Sigmoid colon (tissue), 7 donors: ENCODE results near the gene CYS1. TPM values are rescaled to one million over a fixed set of nuclear protein-coding genes. Genes with fewer than 3 reads are reported as not detected.

Experiments used
- DNase-seq: peaks from one replicate; pipeline ENCODE4 v3.0.0-alpha.2; 2019
- H3K27ac ChIP-seq, 4 donors: fragments of 200-600 bp; sonication (generic); one replicate each; pipeline ENCODE4 v1.5.1; 2016 to 2019; ENCODE audit warnings: mild to moderate bottlenecking in 1 of 4
- H3K27me3 ChIP-seq, 3 donors: fragments of 200-600 bp; sonication (generic); one replicate each; pipeline ENCODE4 v1.5.1; 2019; ENCODE audit warnings: mild to moderate bottlenecking in 1 of 3
- H3K36me3 ChIP-seq, 4 donors: fragments of 200-600 bp; sonication (generic); one replicate each; pipeline ENCODE4 v1.5.1; 2016 to 2019
- H3K4me1 ChIP-seq, 4 donors: fragments of 200-600 bp; sonication (generic); one replicate each; pipeline ENCODE4 v1.5.1; 2017 to 2019
- H3K4me3 ChIP-seq, 4 donors: fragments of 200-600 bp; sonication (generic); one replicate each; pipeline ENCODE4 v1.5.1; 2017 to 2019; ENCODE audit warnings: mild to moderate bottlenecking in 2 of 4, moderate library complexity in 1 of 4
- H3K9me3 ChIP-seq, 4 donors: fragments of 200-600 bp in 3 of 4; sonication (generic) in 3 of 4; one replicate each; pipeline versions ENCODE4 v1.5.1 to v1.6.1; 2013 to 2019
- EP300 ChIP-seq, 4 donors: sonication (generic); formaldehyde crosslinking; IDR thresholded peaks; one replicate each; pipeline ENCODE4 v1.6.1; 2017; ENCODE audit warnings: antibody characterized with exemption in 4 of 4
- POLR2A ChIP-seq, 2 donors: fragments of 450-650 bp; IDR thresholded peaks; one replicate each; pipeline ENCODE4 v1.6.1; 2016; ENCODE audit warnings: antibody characterized with exemption in 2 of 2, mild to moderate bottlenecking in 2 of 2, moderate library complexity in 2 of 2
- POLR2AphosphoS5 ChIP-seq, 4 donors: sonication (generic); formaldehyde crosslinking; IDR thresholded peaks; one replicate each; pipeline ENCODE4 v1.6.1; 2017; ENCODE audit warnings: antibody characterized with exemption in 4 of 4
- WGBS, 2 donors: extraction: QIAGEN DNeasy Blood & Tissue Kit; methylation state at CpG; one replicate each; pipeline ENCODE4 v1.1.7; 2013; 5-methylcytosine and 5-hydroxymethylcytosine counted together
- intact Hi-C: fragments of 100-400 bp; cut with DNase I; formaldehyde crosslinking; loops from one replicate; pipeline ENCODE4 v1.15.1; 2023
- polyA plus RNA-seq, 3 donors: library from polyadenylated mRNA; stranded (reverse); fragments of 200-250 nt; gene quantifications; one replicate each; pipeline ENCODE4 v1.2.3, GENCODE V29; 2013
- total RNA-seq, 4 donors: library from RNA; depleted of rRNA; stranded (reverse); fragments of >200 nt; gene quantifications; one replicate each; pipeline ENCODE4 v1.1.0, GENCODE V29; 2016
- TF ChIP-seq, protein P1 (sequence below), 4 experiments: fragments of 450-650 bp in 3 of 4; fragments of 200-600 bp in 1 of 4; IDR thresholded peaks; one replicate each; pipeline ENCODE4 v1.5.1; 2016 to 2019; ENCODE audit warnings: antibody characterized with exemption in 4 of 4, mild to moderate bottlenecking in 3 of 4, moderate library complexity in 2 of 4
- donor health status: healthy with polysubstance abuse.
- donor health status: Bipolar disorder and iron deficiency.
- donor health status: healthy.

CYS1 gene, protein sequence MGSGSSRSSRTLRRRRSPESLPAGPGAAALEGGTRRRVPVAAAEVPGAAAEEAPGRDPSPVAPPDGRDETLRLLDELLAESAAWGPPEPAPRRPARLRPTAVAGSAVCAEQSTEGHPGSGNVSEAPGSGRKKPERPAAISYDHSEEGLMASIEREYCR
- total RNA-seq (10 to 100 TPM in 2 of 4 donors, 1 to 10 TPM in 2; 7.5 to 24.6 (median 9.6) TPM), polyA plus RNA-seq (1 to 10 TPM in 1 of 3 donors, under 1 TPM in 2; 0.46 to 1.8 (median 0.83) TPM)

DNA sequence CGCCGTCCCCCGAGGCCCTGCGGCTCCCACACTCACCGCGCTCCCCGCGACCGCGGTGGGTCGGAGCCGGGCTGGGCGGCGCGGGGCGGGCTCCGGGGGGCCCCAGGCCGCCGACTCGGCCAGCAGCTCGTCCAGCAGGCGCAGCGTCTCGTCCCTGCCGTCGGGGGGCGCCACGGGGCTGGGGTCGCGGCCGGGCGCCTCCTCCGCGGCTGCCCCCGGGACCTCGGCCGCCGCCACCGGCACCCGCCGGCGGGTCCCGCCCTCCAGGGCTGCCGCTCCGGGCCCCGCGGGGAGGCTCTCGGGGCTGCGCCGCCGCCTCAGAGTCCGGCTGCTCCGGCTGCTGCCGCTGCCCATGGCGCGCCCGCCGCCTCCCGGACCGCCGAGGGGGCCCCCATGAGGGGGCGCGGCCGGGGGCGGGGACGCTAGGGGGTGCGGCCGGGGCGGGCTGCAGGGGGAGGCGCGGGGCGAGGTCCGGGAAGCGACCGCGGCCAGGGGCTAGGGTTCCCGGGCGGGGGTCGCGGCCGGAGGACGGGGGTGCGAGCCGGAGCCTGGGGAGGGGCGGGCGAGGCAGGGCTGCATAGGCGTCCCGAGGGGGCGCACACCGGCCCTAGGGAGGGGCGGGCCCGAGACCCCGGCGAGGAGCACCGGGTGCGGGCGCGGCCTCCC lies at the start of gene CYS1:
Gene CYS1 (minus strand): TSS at position 542 of the 666 bp plus-strand sequence. CDS start 188 bp downstream, at position 354.
- Histone ChIP-seq H3K9me3 (no peaks in the 10 kb centered on the region), H3K27ac (peak within 1 kb of the TSS; percentile 92 to 97 (median 94)), H3K36me3 (no peaks in the 10 kb centered on the region), H3K4me1 (peaks cover 0 to 51% (median 40%) of the 10 kb centered on the region in 4 donors), H3K27me3 (peaks cover 0 to 2% (median 0%) of the 10 kb centered on the region in 3 donors), H3K4me3 (peak within 1 kb of the TSS; percentile 45 to 83 (median 68))
- WGBS, 2 donors, result 0 to 1% methylated on average over 98 of the region's 98 CpGs
- intact Hi-C loops, result no loop called here
- DNase-seq, result no peak
- TF ChIP-seq, protein P1, sequence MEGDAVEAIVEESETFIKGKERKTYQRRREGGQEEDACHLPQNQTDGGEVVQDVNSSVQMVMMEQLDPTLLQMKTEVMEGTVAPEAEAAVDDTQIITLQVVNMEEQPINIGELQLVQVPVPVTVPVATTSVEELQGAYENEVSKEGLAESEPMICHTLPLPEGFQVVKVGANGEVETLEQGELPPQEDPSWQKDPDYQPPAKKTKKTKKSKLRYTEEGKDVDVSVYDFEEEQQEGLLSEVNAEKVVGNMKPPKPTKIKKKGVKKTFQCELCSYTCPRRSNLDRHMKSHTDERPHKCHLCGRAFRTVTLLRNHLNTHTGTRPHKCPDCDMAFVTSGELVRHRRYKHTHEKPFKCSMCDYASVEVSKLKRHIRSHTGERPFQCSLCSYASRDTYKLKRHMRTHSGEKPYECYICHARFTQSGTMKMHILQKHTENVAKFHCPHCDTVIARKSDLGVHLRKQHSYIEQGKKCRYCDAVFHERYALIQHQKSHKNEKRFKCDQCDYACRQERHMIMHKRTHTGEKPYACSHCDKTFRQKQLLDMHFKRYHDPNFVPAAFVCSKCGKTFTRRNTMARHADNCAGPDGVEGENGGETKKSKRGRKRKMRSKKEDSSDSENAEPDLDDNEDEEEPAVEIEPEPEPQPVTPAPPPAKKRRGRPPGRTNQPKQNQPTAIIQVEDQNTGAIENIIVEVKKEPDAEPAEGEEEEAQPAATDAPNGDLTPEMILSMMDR (IDR thresholded peaks at IDR 0.05), result no peak
- TF ChIP-seq EP300 (IDR thresholded peaks at IDR 0.05) (no peak), POLR2A (IDR thresholded peaks at IDR 0.05) (no peak), POLR2AphosphoS5 (IDR thresholded peaks at IDR 0.05) (no peak)

DNA sequence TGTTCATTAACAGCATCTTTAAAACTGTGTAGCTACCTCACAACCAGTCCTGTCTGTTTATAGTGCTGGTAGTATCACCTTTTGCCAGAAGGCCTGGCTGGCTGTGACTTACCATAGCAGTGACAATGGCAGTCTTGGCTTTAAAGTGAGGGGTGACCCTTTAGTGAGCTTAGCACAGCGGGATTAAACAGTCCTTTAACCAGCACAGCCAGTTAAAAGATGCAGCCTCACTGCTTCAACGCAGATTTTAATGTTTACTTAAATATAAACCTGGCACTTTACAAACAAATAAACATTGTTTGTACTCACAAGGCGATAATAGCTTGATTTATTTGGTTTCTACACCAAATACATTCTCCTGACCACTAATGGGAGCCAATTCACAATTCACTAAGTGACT lies 49.3 kb upstream of the CYS1 start:
- intact Hi-C loops, result no loop called here
- no peak for TF ChIP-seq POLR2AphosphoS5 (IDR thresholded peaks at IDR 0.05)
- no peak for TF ChIP-seq POLR2A (IDR thresholded peaks at IDR 0.05)
- TF ChIP-seq, protein P1 (IDR thresholded peaks at IDR 0.05), result no peak
- TF ChIP-seq EP300 (IDR thresholded peaks at IDR 0.05), result no peak
- no peak for DNase-seq
- WGBS, 2 donors, result 38 to 73% methylated on average over 3 of the region's 3 CpGs
- no peak overlapping the region for H3K4me3 ChIP-seq
- peaks cover 0 to 3% (median 0%) of the 10 kb centered on the region in 4 donors for H3K4me1 ChIP-seq
- peaks cover 0 to under 1% (median 0%) of the 10 kb centered on the region in 3 donors for H3K27me3 ChIP-seq
- no peaks in the 10 kb centered on the region for H3K9me3 ChIP-seq
- no peaks in the 10 kb centered on the region for H3K36me3 ChIP-seq
- no peak overlapping the region for H3K27ac ChIP-seq

DNA sequence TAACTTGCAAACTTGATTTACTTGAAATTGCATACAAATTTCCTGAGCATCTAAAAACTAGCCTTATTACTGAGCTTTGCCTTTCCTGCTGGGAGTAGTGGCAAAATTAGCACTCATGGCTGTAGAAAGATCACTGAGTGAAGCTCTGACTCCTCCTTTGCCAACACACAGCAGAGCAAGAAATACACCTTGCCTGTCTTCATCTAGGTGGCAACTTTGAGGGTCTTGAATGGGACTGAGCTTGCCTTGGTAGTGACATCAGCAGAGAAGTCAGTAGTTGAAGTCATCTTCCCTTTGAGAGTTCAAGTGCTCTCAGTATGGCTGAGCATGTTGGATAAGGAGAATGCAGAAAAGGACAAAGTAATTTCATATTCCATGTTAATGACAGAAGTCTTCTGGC lies 48.2 kb upstream of the CYS1 start:
- Histone ChIP-seq H3K4me1 (peaks cover 0 to 4% (median under 1%) of the 10 kb centered on the region in 4 donors), H3K9me3 (no peaks in the 10 kb centered on the region), H3K27me3 (peaks cover 4 to 11% (median 9%) of the 10 kb centered on the region in 3 donors), H3K36me3 (no peaks in the 10 kb centered on the region), H3K4me3 (no peak overlapping the region), H3K27ac (no peak overlapping the region)
- TF ChIP-seq POLR2AphosphoS5 (IDR thresholded peaks at IDR 0.05) (no peak), POLR2A (IDR thresholded peaks at IDR 0.05) (no peak), EP300 (IDR thresholded peaks at IDR 0.05) (no peak)
- TF ChIP-seq, protein P1 (IDR thresholded peaks at IDR 0.05), result no peak
- no peak for DNase-seq
- intact Hi-C loops, result no loop called here

DNA sequence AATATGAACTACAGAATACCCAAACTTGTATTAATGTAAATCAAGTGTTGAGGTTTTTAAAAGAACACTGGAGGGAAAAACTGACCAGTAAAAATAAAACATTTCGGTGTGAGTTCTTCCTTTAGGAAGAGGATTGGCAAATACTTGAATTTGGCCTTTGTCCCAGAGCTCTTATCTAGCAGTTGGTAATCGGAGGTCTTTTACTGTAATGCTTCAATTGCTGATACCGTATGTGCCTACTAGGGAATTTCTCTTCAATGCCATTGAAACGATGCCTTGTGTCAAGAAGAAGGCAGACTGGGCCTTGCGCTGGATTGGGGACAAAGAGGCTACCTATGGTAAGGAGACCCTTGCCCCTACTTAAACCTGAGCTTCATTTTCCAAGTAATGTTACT lies 46.4 kb upstream of the CYS1 start:
- H3K4me3 ChIP-seq, result no peak overlapping the region
- H3K36me3 ChIP-seq, result no peaks in the 10 kb centered on the region
- peaks cover 0 to 22% (median 17%) of the 10 kb centered on the region in 4 donors for H3K4me1 ChIP-seq
- TF ChIP-seq POLR2A (IDR thresholded peaks at IDR 0.05), result no peak
- no peak for TF ChIP-seq POLR2AphosphoS5 (IDR thresholded peaks at IDR 0.05)
- TF ChIP-seq EP300 (IDR thresholded peaks at IDR 0.05), result no peak
- TF ChIP-seq, protein P1 (IDR thresholded peaks at IDR 0.05), result no peak
- WGBS, 2 donors, result 19 to 67% methylated on average over 5 of the region's 5 CpGs
- H3K9me3 ChIP-seq, result no peaks in the 10 kb centered on the region
- H3K27ac ChIP-seq, result no peak overlapping the region
- intact Hi-C loops, result no loop called here
- DNase-seq, result peak; percentile 18
- H3K27me3 ChIP-seq, result peaks cover 13 to 20% (median 18%) of the 10 kb centered on the region in 3 donors
